Measurements from ENCODE around the gene KMT2B.

Gene KMT2B

GRCh38 chr19:35696835-35697234 is 21.0 kb upstream of the KMT2B start:
- no peak overlapping the region for H3K4me3 Mint-ChIP-seq
- no peak overlapping the region for H3K27ac Mint-ChIP-seq
- peaks cover 9% of the 10 kb centered on the region for H3K4me1 Mint-ChIP-seq
- DNase-seq (ENCODE audit: low spot score in 2 of 2) (no peak), ATAC-seq (peak; percentile 32)
- H3K9me3 Mint-ChIP-seq: no peaks in the 10 kb centered on the region
- no peaks in the 10 kb centered on the region for H3K36me3 Mint-ChIP-seq

DNA sequence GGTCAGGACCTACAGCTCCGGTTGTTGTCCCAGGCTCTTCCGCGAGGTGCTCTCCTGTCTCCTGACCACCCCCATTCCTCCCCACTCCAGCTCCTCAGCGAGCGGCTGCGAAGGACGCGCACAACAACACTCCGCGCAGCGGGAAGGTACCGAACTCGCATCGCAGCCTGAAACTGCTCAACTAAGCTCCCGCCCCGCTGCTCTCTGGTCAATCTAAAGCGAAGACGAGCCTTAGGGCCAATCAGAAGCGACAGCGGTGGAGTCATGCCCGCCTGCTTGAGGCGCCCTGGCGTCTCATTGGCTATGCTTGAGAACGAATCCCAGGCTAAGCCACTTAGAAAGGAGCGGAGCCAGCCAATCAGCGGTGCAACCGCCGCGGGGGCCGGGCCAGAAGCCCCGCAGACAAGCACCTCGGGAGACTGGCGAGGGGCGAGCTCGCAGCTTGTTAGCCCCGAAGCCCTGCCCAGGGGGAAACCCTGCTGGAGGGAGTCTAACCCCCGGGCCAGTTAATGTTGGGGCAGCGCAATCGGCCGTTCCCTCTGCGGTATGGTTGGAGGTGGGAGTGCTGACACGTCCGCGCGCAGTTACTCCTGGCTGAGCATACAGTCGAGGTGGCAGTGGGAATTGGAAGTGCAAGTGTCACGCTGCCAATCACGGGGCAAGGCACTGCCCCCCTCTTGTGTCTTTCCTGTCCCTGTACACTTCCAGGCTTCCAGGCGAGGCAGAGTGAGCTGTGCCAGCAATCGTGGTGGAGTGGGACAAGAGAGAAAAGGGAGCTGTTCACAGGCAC is 15.4 kb upstream of the KMT2B start:
- H3K4me1 Mint-ChIP-seq: peaks cover 9% of the 10 kb centered on the region
- no peaks in the 10 kb centered on the region for H3K9me3 Mint-ChIP-seq
- H3K36me3 Mint-ChIP-seq: no peaks in the 10 kb centered on the region
- ATAC-seq (peak; percentile 100), DNase-seq (ENCODE audit: low spot score in 2 of 2) (peak; percentile 83 to 95)
- peak overlapping the region; percentile 94 for H3K27ac Mint-ChIP-seq
- H3K4me3 Mint-ChIP-seq: peak overlapping the region; percentile 92

DNA sequence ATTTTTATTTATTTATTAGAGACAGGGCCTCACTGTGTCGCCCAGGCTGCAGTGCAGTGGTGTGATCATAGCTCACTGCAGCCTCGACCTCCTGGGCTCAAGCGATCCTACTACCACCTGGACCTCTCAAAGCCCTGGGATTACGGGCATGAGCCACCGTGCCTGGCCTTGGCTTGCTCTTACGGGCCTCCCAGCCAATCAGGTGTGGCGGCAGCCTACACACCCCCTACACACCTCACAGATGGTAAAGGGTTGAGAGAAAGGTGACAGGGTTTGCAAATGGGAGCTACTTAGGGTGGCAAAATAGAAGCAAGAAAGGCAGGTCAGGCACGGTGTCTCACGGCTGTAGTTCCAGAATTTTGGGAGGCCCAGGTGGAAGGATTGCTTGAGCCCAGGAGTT is 14.5 kb upstream of the KMT2B start:
- Mint-ChIP-seq H3K9me3 (no peaks in the 10 kb centered on the region), H3K27ac (no peak overlapping the region), H3K4me3 (peak overlapping the region; percentile 92), H3K36me3 (no peaks in the 10 kb centered on the region), H3K4me1 (peaks cover 9% of the 10 kb centered on the region)
- DNase-seq (ENCODE audit: low spot score in 2 of 2) (no peak), ATAC-seq (no peak)

- Mint-ChIP-seq H3K27ac (no peak within 1 kb of the TSS), H3K4me3 (peak within 1 kb of the TSS; percentile 92), H3K9me3 (no peaks in the 10 kb centered on the region), H3K4me1 (peaks cover 9% of the 10 kb centered on the region), H3K36me3 (no peaks in the 10 kb centered on the region)
- ATAC-seq (no peak), DNase-seq (ENCODE audit: low spot score in 2 of 2) (no peak)
Observed at GRCh38 chr19:35704218-35704617, 13.6 kb upstream of the KMT2B start, which contains the start of gene ZBTB32. Gene ZBTB32, plus strand, starts transcription at chr19:35704558. Its CDS starts 10,069 bp downstream, at chr19:35714627.

DNA sequence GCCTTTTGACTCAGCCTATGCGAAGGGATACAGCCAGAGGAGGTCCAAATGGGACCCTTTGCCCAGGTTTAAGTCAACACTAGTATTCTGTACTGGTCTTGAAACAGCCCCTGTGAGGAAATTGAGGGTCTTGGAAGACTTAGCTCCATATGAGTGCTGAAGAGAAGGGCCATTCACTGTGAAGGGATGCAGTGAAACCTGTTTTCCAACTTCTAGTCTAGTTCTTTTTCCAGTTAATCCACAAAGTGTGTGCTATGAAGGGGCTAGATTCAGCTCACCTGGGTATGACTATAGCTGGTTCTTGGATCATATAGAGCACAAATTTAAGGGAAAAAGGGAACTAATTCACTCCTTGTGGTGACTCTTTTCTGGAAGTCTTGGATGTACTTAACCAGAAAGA is 9.4 kb upstream of the KMT2B start:
- Mint-ChIP-seq H3K27ac (no peak overlapping the region), H3K4me3 (no peak overlapping the region), H3K4me1 (peaks cover 31% of the 10 kb centered on the region), H3K9me3 (no peaks in the 10 kb centered on the region), H3K36me3 (peaks cover 32% of the 10 kb centered on the region)
- ATAC-seq (no peak), DNase-seq (ENCODE audit: low spot score in 2 of 2) (no peak)

- Mint-ChIP-seq H3K4me1 (peaks cover 47% of the 10 kb centered on the region), H3K9me3 (no peaks in the 10 kb centered on the region), H3K27ac (peak overlapping the region; percentile 99), H3K4me3 (peak overlapping the region; percentile 99), H3K36me3 (peaks cover 58% of the 10 kb centered on the region)
- ATAC-seq: peak; percentile 65
- DNase-seq (ENCODE audit: low spot score in 2 of 2): peak; percentile 59 to 90
Observed at GRCh38 chr19:35710784-35711723, 6.7 kb upstream of the KMT2B start.

DNA sequence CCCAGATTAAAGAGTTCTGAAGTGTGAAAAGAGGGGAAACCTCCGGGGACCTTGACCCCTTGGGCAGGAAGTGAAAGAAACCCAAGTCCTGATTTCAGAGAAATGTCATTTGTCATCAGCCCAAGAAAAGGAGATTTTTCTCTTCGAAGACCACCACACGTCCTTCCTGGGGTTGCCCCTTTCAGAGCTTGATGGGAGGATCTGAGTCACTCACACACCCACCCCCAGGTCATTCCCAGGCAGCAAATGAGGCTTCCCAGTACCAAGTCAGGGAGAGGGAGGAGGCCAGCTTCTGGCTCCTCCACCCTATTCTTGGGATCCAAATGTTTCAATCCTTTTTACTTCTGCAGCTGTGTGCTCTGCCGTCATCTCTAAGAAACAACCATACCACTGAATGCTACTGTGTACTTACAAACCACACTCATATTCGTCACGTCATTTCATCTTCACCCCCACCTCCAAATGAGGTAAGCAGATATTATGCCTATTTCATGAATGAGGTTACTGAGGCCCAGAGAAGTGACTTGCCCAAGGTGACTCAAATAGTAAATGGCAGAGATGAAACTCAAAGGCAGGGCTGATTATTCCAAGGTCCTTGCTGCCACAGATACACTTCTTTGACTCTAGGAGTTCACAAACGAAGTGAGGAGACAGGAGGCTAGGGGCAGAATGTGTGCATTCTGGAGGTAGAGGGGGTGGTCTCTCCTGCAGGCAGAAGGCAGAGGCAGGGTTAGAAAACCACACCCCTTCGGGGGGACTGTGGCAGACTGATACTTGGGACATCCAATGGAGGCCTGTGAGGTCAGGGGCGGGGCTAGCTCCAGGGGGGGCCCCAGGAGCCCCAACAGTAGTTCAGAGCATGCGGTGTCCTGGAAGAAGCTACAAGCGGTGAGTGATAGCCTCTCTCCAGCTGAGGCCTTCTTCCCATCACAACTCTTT is 5.0 kb upstream of the KMT2B start:
- DNase-seq (ENCODE audit: low spot score in 2 of 2) (peak; percentile 68 to 93), ATAC-seq (peak; percentile 68)
- Mint-ChIP-seq H3K27ac (peak overlapping the region; percentile 99), H3K9me3 (no peaks in the 10 kb centered on the region), H3K36me3 (peaks cover 76% of the 10 kb centered on the region), H3K4me1 (peaks cover 56% of the 10 kb centered on the region), H3K4me3 (peak overlapping the region; percentile 99)

DNA sequence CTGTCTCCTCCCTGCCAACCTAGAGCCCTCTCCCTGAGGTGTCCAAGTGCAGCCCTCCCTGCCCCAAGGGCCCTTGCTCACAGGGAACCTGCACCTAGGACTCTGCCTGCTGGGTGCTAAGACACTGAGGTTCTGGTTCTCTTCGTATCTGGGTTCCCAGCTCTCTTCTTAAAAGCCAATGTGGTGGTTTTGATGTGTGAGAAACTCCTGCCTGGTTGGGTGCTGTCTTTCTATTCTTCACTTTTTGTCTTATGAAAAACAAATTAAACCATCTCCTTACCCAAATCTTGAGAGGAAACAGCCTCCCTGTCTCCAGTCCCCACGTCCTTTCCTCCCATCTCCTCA is 4.3 kb upstream of the KMT2B start:
- ATAC-seq: no peak
- Mint-ChIP-seq H3K4me3 (peak overlapping the region; percentile 99), H3K9me3 (no peaks in the 10 kb centered on the region), H3K27ac (peak overlapping the region; percentile 99), H3K4me1 (peaks cover 57% of the 10 kb centered on the region), H3K36me3 (peaks cover 81% of the 10 kb centered on the region)
- no peak for DNase-seq (ENCODE audit: low spot score in 2 of 2)

- H3K4me1 Mint-ChIP-seq: peaks cover 62% of the 10 kb centered on the region
- no peak for DNase-seq (ENCODE audit: low spot score in 2 of 2)
- ATAC-seq: no peak
- peaks cover 86% of the 10 kb centered on the region for H3K36me3 Mint-ChIP-seq
- H3K9me3 Mint-ChIP-seq: no peaks in the 10 kb centered on the region
- peak overlapping the region; percentile 99 for H3K27ac Mint-ChIP-seq
- peak overlapping the region; percentile 99 for H3K4me3 Mint-ChIP-seq
Observed at GRCh38 chr19:35713904-35714495, 3.8 kb upstream of the KMT2B start.

GRCh38 chr19:35714601-35715354 is 3.0 kb upstream of the KMT2B start:
- DNase-seq (ENCODE audit: low spot score in 2 of 2): no peak

GRCh38 chr19:35715355-35715809 is 2.4 kb upstream of the KMT2B start:
- DNase-seq (ENCODE audit: low spot score in 2 of 2): no peak
- no peak for ATAC-seq
- Mint-ChIP-seq H3K4me1 (peaks cover 70% of the 10 kb centered on the region), H3K4me3 (peak overlapping the region; percentile 99), H3K36me3 (peaks cover 98% of the 10 kb centered on the region), H3K27ac (peak overlapping the region; percentile 99), H3K9me3 (no peaks in the 10 kb centered on the region)

More at GRCh38 chr19:35714601-35715354, 3.0 kb upstream of the KMT2B start:
- Mint-ChIP-seq H3K36me3 (peaks cover 94% of the 10 kb centered on the region), H3K4me1 (peaks cover 70% of the 10 kb centered on the region), H3K9me3 (no peaks in the 10 kb centered on the region), H3K27ac (peak overlapping the region; percentile 99), H3K4me3 (peak overlapping the region; percentile 99)
- ATAC-seq: no peak

- DNase-seq (ENCODE audit: low spot score in 2 of 2) (no peak), ATAC-seq (no peak)
- peaks cover 69% of the 10 kb centered on the region for H3K4me1 Mint-ChIP-seq
- peak overlapping the region; percentile 99 for H3K27ac Mint-ChIP-seq
- H3K9me3 Mint-ChIP-seq: no peaks in the 10 kb centered on the region
- peak overlapping the region; percentile 99 for H3K4me3 Mint-ChIP-seq
- peaks cover 98% of the 10 kb centered on the region for H3K36me3 Mint-ChIP-seq
Observed at GRCh38 chr19:35715981-35716800, 1.6 kb upstream of the KMT2B start.

All from stimulated activated effector memory CD8-positive, alpha-beta T cell treated with anti-CD3 and anti-CD28 coated beads, Interleukin-12 subunit alpha, Interleukin-12 subunit beta, amount 100 ng/mL, for 72 hours (primary cell).